Measurements from ENCODE around the gene GSG1.

Gene GSG1

DNA sequence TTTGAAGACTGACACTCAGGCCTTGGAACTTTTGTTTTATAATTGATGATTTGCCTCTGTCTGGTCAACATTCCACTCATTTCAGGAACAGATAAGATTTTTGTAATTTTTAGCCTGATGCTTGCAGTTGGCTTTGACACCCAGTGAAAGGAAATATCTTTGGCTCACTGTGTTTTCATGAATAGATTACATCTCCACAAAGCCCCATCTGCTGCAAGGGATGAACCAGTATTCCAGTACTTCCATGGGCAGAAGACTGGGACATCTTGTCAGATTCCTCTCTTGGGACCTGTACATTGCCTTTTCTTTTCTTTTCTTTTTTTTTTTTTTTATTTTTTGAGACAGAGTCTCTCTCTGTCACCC, 28.4 kb downstream of the GSG1 start:
- H3K27ac ChIP-seq = no peak overlapping the region
- no peaks in the 10 kb centered on the region for H3K9me3 ChIP-seq
- H3K4me3 ChIP-seq = no peak overlapping the region
- TF ChIP-seq, protein P1, sequence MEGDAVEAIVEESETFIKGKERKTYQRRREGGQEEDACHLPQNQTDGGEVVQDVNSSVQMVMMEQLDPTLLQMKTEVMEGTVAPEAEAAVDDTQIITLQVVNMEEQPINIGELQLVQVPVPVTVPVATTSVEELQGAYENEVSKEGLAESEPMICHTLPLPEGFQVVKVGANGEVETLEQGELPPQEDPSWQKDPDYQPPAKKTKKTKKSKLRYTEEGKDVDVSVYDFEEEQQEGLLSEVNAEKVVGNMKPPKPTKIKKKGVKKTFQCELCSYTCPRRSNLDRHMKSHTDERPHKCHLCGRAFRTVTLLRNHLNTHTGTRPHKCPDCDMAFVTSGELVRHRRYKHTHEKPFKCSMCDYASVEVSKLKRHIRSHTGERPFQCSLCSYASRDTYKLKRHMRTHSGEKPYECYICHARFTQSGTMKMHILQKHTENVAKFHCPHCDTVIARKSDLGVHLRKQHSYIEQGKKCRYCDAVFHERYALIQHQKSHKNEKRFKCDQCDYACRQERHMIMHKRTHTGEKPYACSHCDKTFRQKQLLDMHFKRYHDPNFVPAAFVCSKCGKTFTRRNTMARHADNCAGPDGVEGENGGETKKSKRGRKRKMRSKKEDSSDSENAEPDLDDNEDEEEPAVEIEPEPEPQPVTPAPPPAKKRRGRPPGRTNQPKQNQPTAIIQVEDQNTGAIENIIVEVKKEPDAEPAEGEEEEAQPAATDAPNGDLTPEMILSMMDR (IDR thresholded peaks at IDR 0.05) = no peak
- H3K36me3 ChIP-seq = peaks cover 17 to 47% (median 23%) of the 10 kb centered on the region in 3 donors
- DNase-seq = no peak
- no peaks in the 10 kb centered on the region for H3K4me1 ChIP-seq
- intact Hi-C loops (cut with DNase I; ENCODE audit: low total_unique reads) = no loop called here
- no peaks in the 10 kb centered on the region for H3K27me3 ChIP-seq

DNA sequence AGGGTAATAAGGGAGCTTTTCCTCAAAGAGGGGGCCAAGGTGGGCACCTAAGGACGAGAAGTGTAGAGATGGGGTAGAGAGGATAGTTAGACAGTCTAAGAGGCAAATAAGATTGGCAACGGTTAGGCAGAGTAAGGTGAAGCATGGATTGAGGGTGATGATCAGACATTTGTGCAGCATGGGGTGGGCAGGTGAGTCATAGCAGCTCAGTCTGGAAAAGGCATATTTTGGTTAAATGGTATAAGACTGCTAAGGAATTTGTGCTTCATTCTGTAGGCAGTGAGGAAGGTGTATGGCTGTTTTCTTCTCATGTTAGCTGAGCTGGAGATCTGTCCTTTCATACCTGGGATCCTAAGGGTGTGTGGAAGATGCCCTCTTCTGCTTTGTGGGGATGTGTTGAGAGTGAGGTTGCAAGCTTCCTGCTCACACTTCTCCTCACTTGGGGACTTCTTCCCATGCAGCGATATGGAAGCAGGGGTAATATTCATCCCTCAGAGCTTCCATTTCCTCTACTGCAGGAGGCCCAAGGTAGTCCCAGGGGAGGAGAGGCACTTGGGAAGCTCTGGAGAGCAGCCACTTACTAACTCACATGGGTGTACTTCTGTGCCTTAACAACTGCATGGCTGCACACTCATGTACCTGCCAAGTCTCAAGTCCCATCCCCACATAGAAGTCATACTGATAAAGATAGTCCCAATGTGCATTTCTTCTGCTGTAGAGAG, 28.9 kb downstream of the GSG1 start:
- Histone ChIP-seq H3K4me3 (no peak overlapping the region), H3K27me3 (no peaks in the 10 kb centered on the region), H3K36me3 (peaks cover 17 to 44% (median 17%) of the 10 kb centered on the region in 3 donors), H3K4me1 (no peaks in the 10 kb centered on the region), H3K9me3 (no peaks in the 10 kb centered on the region), H3K27ac (no peak overlapping the region)
- DNase-seq = no peak
- TF ChIP-seq, protein P1 (IDR thresholded peaks at IDR 0.05) = no peak
- intact Hi-C loops (cut with DNase I; ENCODE audit: low total_unique reads) = no loop called here

DNA sequence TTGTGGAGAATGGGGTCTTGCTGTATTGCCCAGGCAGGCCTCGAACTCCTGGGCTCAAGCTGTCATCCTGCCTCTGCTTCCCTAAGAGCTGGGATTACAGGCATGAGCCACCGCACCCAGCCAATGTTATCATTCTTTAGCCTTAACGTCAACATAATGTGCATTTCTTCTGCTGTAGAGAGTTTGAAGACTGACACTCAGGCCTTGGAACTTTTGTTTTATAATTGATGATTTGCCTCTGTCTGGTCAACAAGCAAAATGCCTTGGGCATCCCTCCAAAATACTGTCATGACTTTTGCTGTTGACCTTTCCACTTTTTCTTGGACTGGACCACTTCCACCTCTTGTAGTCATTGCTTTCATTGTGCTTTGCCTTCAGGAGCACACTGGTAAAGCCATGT, 30.3 kb downstream of the GSG1 start:
- H3K27ac ChIP-seq = no peak overlapping the region
- intact Hi-C loops (cut with DNase I; ENCODE audit: low total_unique reads) = no loop called here
- TF ChIP-seq, protein P1 (IDR thresholded peaks at IDR 0.05) = no peak
- no peak for DNase-seq
- H3K4me1 ChIP-seq = no peaks in the 10 kb centered on the region
- H3K9me3 ChIP-seq = no peaks in the 10 kb centered on the region
- peaks cover 18 to 54% (median 28%) of the 10 kb centered on the region in 3 donors for H3K36me3 ChIP-seq
- no peaks in the 10 kb centered on the region for H3K27me3 ChIP-seq
- H3K4me3 ChIP-seq = no peak overlapping the region

DNA sequence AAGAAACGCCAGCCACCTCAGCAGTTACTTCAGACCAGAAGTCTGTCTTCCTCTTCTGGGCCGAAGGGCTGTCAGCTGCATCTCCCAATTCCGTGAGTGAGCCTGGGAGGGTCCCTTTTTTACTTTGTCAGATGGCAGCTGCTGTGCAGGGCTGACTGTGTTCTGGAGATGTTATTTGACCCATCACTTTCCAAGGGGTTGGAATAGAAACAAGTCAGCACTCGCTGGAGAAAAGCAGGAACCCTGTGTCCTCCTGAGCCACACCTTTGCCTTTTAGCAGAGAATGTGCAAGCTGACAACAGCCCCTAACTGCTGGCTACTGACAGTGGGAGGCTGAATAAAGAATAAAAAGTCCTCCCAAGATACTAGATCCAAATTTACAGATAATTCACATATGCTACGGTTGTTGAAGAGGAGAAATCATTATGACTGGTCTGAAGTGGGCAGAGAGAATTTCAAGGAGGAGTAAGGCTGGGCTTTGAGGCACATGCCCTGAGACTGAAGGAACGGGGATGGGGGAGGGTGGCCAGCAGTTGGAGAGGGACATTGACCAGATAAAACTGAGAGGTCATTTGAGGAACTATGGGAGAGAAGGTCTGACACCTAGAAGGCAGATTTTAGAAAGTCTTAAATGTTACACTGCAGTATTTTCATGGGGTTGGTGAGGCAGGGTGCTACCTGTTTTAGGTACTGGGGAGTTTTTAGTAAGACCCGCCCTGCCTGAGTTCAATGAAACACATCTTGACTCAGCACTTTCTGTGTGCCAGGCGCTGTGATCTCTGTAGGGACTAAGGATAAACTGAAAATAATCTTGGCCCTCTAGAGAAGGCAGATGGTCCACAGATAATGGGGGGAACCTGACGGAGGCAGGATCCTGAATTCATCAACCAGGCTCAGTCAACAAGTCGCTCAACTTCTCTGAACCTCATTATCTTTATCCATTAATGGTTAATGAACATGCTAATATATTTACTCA, 31.9 kb downstream of the GSG1 start:
- Histone ChIP-seq H3K4me3 (no peak overlapping the region), H3K4me1 (no peaks in the 10 kb centered on the region), H3K9me3 (no peaks in the 10 kb centered on the region), H3K27ac (no peak overlapping the region), H3K36me3 (peaks cover 18 to 65% (median 25%) of the 10 kb centered on the region in 3 donors), H3K27me3 (no peaks in the 10 kb centered on the region)
- TF ChIP-seq, protein P1 (IDR thresholded peaks at IDR 0.05) = no peak
- DNase-seq = no peak
- intact Hi-C loops (cut with DNase I; ENCODE audit: low total_unique reads) = no loop called here

DNA sequence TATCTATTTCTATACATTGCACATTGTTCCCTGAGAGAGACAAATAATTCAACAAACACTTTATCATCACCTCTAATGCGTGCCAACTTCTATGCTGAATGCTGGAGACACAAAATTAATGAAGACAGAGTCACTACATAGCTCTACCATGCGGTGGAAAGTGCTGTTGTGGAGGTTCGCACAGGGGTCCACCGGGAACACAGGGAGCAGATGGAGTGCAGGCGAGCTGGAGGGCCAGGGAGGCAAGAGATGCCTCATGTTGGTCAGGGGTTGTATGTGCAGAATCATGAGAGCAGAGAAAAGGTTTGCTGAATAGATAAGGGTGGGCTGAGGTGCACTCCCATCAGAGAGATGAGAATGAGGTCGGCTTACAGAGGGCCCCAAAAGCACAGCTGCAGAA, 34.1 kb downstream of the GSG1 start:
- no peak overlapping the region for H3K27ac ChIP-seq
- TF ChIP-seq, protein P1 (IDR thresholded peaks at IDR 0.05) = no peak
- peaks cover 9 to 48% (median 15%) of the 10 kb centered on the region in 3 donors for H3K36me3 ChIP-seq
- no peaks in the 10 kb centered on the region for H3K27me3 ChIP-seq
- no peak overlapping the region for H3K4me3 ChIP-seq
- no peak for DNase-seq
- no peaks in the 10 kb centered on the region for H3K4me1 ChIP-seq
- H3K9me3 ChIP-seq = no peaks in the 10 kb centered on the region
- intact Hi-C loops (cut with DNase I; ENCODE audit: low total_unique reads) = no loop called here
